Fibroblast of peridontal ligament (primary cell): ENCODE measurements around the gene SFT2D3.

Source experiments
- DNase-seq: peaks from one replicate; pipeline ENCODE4 v3.0.0-alpha.2; 2010; ENCODE audit errors: extremely low read depth

SFT2D3 gene

GRCh38 chr2:127707890-127708648 lies 6.8 kb downstream of the SFT2D3 start:
- DNase-seq, result peak; percentile 55

- no peak for DNase-seq
Measured at GRCh38 chr2:127709336-127709735, 8.0 kb downstream of the SFT2D3 start.

GRCh38 chr2:127712999-127713398 lies 11.7 kb downstream of the SFT2D3 start:
- DNase-seq, result no peak

- DNase-seq, result no peak
Measured at GRCh38 chr2:127713562-127713961, 12.3 kb downstream of the SFT2D3 start.

DNA sequence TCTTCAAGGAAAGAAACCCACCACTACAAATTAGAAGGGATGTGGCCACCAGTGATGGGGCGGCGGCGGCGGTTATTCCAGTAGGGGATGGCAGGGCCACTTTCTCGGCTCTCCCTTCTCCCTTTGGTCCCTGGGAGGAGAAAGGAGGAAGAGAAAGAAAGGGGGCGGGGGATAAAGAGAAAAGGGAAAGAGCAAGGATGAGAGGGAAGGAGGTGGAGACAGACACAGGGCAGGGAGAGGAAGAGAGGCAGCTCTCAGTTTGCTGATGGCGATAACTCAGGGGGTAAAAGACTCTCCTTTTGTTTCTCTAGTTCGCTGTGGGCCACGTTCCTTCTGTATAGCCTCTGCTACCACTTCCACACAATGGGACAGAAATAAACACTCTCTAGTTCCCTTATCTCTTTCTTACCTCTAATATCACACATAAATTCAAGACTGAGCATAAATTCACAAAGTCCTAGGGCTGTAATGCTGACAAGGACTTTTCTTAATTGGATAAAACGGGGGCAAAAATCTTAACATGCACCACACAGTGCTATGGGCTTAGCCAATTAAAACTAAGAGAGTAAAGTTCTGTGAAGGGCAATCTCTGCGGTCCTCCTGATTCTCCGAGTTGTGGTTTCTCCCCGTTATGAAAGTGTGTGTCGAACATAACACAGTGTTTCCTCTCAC lies 14.6 kb downstream of the SFT2D3 start:
- DNase-seq, result no peak

DNA sequence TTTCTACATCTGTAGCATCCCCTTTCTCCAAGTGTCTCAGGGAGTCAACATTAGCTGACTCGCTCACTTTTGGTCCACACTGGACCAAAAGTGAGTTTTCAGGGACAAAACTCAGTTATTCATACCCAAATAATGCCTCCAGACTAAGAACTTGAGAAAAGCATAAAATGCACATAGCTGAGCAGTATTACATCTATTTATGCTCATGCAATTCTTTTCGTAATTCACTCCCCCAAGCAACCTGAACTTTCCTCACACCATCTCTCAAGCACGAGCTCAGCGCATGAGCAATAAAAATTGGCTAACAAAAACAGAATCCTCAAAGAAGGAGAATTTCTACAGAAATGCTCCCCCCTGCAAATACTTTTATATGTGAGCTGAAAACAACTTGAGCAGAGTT lies 17.0 kb downstream of the SFT2D3 start:
- DNase-seq, result no peak

DNA sequence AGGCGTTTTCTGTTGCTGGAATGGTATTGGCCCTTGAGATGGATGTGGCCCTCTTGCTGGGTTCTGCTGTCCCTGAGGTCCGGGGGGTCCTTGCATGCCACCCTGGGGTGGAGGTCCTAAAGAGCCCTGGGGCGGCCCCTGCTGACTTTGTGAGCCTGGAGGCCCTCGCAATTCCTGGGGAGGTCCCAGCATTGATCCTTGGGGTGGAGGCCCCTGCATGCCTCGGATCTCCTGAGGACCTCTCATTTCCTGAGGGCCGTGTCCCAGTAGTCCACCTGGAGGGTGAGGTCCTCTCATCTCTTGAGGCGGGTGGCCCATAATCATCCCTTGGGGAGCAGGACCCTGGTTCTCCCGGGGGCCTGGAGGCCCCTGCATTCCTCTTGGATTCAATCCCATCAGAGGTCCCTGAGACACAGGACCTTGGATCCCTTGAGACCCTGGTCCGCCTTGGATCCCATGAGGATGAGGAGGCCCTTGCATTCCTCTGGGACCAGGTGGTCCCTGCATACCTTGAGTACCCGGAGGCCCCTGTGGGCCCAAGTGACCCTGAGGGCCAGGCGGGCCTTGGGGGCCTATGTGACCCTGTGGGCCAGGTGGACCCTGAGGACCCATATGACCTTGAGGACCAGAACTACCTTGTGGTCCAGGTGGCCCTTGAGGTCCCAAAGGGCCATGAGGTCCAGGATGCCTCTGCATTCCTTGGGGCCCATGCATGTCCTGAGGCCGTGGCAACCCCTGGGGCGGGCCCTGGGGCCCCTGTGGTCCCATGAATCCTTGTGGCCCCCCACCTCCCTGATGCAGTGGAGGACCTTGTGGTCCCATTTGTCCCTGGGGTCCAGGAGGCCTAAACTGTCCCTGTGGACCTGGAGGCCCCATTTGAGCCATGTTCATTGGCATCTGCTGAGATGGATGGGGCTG lies 18.3 kb downstream of the SFT2D3 start:
- no peak for DNase-seq

- peak; percentile 11 for DNase-seq
Measured at GRCh38 chr2:127721311-127721977, 20.1 kb downstream of the SFT2D3 start.

- DNase-seq, result no peak
Measured at GRCh38 chr2:127721978-127722355, 20.7 kb downstream of the SFT2D3 start.

- DNase-seq, result no peak
Measured at GRCh38 chr2:127722807-127723206, 21.5 kb downstream of the SFT2D3 start.

- DNase-seq, result no peak
Measured at GRCh38 chr2:127726158-127726880, 25.0 kb downstream of the SFT2D3 start.

- DNase-seq, result no peak
Measured at GRCh38 chr2:127733113-127733815, 32.0 kb downstream of the SFT2D3 start.

DNA sequence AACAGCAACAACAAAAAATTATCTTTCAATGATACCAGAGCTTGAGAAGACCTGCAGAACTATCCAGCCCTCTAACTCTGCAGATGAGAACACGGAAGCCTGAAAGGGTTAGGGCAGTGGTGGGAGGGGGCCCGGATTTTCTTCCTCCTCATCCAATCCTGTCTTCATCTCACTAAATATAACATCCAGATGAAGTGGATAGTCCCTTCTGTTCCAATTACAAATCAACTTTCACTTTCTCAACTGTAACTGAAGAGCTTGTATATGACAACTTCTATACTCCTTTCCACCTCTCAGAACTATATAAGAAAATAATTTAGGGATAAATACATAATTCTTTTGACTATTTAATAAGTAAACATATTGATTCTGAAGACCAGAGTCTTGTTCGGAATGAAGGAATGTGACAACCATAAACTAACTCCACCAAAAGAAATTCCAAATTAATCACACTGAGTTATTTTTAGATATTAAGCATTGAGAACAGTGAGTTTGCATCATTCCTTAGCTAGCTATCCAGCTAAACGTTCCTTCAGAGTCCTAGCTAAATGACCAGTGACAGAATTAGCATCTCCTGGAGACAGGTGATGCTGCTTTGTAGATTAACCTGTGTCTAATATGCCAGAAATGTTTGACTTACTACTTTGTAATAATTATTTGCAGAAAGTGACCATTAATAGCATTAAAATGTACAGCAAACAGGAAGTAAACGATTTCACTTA lies 32.7 kb downstream of the SFT2D3 start:
- peak; percentile 54 for DNase-seq

DNA sequence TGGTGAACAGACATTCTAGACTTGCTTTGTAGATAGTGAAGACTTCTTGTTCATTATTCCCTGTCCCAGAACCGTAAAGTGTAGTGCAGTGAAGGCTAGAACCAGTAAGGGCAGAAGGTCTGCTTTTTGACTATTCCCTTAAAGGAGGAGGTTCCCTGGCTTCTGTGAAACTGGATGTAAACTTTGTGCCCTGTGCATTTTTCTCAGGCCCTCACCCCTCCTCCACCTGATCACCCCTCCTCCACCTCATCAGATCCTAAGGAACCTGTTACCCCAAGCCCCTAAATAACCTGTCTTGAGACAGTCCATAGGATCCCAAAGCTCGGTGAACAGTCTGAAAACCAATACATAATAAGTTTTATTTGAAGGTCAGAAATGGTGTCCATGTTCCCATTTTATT lies 33.7 kb downstream of the SFT2D3 start:
- DNase-seq, result no peak

- DNase-seq, result peak; percentile 45
Measured at GRCh38 chr2:127735537-127736399, 34.5 kb downstream of the SFT2D3 start.

DNA sequence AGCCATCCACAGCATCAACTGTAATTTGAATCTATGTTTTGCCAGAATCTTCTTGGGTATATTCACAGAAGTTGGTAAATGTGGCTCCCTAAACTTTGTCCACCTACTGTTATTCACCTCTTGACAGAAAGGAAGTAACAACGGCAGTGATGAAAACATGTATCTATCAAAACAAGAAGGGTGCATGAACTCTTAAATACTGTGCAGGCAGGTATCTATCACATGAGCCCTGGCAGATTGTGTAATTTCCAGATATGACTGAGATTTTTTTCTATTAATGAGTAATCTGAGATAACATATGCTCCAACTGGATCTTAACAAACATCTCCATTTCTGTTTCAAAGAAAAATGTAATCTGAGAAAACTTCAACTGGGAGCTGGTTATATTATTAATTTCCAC lies 36.6 kb downstream of the SFT2D3 start:
- no peak for DNase-seq

GRCh38 chr2:127739800-127740199 lies 38.5 kb downstream of the SFT2D3 start:
- DNase-seq, result no peak

DNA sequence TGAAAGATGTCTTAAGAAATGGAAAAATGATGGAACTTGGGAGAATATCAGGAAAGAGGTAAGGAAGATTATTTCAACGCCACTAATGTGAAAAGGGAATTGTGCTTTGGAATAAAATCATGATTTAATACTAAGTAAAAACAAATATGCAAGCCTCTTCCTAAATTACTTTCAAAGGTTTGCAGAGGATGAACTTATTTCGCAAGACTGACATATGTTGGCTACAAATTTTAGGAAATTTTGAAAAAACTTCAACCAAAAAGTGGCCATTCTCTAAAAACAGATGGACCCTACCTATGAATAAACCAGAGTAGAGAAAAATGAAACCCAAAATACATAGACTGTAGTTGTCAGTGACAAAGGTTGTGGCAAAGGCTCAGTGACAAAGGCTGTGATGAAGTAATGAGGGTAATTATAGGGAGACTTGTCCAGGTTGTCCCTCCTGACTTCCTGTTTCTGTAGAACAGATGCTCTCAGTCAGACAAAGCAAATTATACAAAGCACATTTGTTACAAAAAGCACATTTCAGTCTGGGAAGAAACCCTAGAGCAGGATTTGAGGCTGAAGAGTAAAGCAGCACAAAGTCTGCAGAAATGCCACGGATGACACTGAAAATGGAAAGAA lies 39.5 kb downstream of the SFT2D3 start:
- DNase-seq, result no peak
